GM18498 (cell line): ENCODE data around the gene RNLS.
A peak's percentile ranks its signal among the peaks of the same experiment; 100 is the strongest.
"Not testable (repeated sequence)": the region's sequence is repeated elsewhere in the genome, so short reads cannot be mapped to it uniquely, and the experiment has no call there.

Experiments used
- ATAC-seq: cut with Tn5 transposase; IDR thresholded peaks from one replicate; pipeline ENCODE4 v1.9.1; 2021; ENCODE audit warnings: mild to moderate bottlenecking, moderate library complexity; ENCODE audit not compliant: unreplicated experiment

RNLS gene

GRCh38 chr10:88312855-88313254 lies 270.3 kb downstream of the RNLS start:
- no peak for ATAC-seq

DNA sequence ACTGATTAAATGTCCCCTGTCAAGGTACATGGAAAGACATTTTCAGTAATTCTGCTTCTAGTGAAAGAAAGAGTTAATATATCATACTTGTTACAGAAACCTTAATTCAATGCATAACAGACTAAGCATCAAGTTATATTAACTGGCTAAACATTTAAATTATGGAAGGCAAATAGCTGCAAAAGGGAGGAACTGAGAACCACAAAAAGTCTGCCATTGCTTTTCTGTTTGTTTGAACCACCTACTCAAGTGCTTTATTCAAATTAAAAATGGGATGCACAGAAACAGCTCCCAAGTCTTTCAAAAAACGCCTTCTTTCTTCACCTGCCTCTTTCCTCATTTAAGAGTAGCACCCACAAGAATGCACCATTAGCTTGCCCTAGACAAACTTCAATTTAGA lies 271.9 kb downstream of the RNLS start:
- no peak for ATAC-seq

DNA sequence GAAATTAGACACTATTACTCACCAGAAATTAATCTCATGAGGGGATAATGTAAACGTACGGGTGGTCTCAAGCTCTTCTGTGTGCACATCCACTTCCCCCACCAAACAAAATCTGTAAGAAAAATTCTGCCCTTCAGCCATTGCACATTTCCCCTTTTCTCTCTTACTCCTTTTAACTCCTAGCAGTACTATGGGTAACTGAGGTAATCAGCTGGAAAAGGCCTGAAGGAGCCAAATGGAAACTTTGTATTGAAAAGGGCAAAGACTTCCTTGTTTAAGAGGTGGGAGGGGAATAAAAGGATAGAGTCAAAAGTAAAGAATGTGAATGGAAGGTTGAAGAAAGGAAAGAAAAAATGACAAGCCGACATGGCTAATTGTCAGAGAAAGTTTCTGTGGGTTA lies 273.8 kb downstream of the RNLS start:
- ATAC-seq, result no peak

DNA sequence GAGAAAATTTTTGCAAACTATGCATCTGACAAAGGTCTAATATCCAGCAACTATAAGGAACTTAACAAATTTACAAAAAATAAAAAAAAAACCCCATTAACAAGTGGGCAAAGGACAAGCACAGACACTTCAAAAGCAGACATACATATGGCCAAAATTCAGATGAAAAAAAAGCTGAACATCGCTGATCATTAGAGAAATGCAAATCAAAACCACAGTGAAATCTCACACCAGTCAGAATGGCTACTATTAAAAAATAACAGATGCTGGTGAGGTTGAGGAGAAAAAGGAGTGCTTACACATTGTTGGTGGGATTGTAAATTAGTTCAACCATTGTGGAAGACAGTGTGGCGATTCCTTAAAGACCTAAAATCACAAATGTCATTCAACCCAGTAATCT lies 274.8 kb downstream of the RNLS start:
- ATAC-seq, result not testable (repeated sequence)

DNA sequence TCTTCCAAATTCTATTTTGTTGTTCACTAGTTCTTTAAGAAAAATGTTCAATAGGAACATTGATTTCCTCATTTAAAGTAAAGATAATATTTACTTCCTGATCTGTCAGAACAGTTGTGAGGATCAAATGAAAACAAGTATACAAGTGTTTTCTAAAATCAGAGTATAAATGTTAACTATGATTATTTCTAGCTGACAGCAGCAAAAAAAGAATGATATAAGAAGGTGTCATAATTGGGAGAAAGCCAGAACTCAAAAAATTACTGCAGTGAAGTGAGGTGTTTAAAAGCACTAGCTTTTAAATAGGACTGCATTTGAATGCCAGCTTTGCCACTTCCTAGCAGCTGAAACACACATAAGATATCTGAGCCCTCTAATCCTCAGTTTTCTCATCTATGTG lies 283.3 kb downstream of the RNLS start:
- ATAC-seq, result no peak

DNA sequence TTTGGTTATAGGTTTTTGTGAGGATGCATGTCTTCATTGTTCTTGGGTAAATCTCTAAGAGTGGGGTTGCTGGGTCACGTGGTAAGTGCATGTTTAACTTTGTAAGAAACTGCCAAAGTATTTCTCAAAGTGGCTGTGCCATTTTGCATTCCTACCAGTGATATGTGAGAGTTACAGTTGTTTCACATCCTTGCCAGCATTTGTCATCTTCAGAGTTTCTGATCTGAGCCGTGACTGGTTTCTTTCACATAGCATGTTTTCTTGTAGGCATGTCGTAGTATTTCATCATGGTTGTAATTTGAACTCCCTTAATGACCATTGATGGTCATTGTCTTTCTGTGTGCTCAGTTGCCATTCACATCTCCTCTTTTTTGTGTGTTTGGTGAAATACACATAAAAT lies 286.0 kb downstream of the RNLS start:
- no peak for ATAC-seq

- ATAC-seq, result no peak
Measured at GRCh38 chr10:88293651-88294230, 289.4 kb downstream of the RNLS start.

GRCh38 chr10:88293073-88293472 lies 290.0 kb downstream of the RNLS start:
- no peak for ATAC-seq

- ATAC-seq, result no peak
Measured at GRCh38 chr10:88292185-88292514, 291.0 kb downstream of the RNLS start.

DNA sequence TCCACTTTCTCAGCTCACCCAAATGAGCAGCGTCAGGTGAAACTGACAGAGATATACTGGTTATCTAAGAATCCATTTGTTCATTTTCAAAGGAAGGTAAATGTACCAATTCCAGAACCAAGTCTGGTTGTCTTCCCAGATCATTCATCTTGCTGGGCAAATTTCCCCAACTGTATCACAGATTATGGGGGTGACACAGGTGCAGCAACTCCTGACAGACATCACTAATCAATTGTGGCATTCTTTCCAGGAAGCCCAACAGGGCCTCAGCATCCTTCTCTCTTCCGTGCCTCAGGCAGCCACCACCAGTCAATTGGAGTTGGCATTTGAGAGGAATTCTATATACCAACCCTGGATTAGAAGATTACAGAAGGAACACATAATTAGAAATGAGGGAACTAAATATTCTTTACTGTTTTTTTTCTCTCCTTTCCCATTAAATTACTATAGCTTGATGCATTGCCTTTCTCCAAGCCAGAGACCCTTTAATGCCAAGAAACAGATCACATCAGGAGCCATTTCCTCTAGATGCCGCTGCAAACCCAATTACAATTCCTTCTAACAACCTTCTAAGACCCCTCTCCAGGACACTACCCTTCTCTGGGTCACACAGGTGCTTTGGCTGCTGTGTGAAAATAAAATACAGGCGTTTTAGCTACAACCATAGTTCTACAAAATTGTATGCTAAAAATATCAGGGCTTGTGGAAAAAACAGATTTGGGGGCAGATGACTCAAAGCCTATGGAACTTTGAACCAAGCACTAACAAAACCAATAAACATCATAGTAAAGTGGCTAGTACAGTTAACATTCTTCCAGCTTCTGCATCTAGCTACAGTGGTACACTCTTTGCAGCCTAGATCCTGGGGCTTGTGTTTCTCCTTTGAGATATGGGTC lies 291.6 kb downstream of the RNLS start:
- ATAC-seq, result no peak

DNA sequence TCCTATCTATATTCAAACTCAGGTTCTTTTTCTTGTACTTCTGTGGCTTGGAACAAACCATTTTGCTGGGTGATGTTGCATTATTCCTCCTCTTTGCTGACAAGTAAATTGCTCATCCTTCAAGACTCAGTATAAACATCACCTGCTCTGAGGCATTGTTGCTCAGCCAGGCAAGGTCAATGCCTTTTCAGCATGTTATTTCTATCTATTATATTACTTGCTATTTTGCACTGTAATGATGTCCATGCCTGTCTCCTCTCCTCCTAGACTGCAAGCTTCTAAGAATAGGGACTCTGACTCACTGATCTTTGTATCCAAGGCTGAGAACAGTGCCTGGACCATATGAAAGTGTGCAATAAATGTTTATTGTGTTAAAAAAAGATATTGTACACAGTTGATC lies 293.8 kb downstream of the RNLS start:
- no peak for ATAC-seq

DNA sequence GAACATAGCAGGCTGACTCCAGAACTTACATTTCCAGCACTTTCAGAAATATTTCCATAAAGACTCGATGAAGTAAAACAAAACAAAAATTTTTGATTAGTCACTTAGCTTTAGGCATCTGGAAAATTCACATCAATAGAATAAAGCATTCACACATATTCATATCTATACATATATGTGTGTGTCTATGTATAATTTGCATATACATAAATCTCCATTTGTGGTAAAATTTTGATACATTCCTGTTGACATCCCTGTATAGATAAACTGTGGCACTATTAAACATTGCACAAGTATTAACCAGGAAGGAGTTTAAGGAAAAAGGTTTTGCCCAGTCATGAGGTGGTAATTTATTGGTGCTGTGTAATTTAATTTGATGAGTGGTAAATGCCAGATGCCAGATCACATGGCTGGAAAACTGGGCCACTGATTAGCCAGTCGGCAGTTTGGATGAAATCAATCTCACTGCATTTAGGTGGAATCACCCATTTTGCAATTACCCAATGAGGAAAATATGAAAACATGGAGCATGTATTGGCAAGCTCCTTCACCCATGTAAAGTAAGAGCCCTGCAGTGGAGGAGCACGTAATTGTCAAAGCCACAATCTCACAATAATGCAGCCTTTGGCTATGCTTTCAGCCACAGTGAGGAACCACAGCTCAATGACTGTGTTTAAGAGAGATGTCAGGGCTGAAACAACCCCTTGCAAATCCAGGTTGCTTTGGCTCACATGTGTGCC lies 294.6 kb downstream of the RNLS start:
- ATAC-seq, result peak; percentile 65

- ATAC-seq, result no peak
Measured at GRCh38 chr10:88286030-88286429, 297.1 kb downstream of the RNLS start.

- peak; percentile 75 for ATAC-seq
Measured at GRCh38 chr10:88281592-88282347, 301.3 kb downstream of the RNLS start.

DNA sequence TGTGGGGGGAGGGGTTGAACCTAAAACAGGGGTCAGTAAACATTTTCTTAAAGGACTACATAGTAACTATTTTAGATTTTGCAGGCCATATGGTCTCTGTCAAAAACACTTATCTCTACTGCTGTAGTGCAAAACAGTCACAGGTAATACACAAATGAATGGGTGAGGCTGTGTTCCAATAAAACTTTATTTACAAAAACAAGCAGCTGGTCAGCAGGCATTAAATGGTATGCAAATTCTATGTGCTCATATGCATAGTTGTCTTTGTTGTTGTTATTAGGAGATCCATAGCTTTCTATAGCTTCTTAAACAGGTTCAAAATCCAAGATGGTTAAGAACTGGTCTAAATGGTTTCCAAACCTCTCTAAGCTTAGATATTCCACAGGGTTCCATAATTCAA lies 302.6 kb downstream of the RNLS start:
- ATAC-seq, result no peak

DNA sequence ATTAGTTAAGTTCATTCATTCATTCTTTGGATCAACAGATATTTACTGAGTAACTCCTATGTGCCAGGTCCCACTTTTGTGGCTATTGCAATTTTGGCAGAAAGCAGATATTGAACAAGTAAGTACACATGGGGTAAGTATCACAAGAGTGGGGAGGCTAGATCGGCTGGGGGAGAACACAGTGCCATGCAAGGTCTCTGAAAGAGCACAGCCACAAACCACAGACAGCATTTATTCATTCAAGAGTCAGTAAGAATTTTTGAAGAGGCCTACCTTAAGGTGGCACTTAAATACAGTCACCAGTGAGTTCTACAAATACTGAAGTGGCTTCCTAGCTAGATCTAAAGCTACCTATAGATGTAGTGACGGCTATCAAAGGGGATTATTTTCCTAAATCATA lies 304.2 kb downstream of the RNLS start:
- ATAC-seq, result no peak

DNA sequence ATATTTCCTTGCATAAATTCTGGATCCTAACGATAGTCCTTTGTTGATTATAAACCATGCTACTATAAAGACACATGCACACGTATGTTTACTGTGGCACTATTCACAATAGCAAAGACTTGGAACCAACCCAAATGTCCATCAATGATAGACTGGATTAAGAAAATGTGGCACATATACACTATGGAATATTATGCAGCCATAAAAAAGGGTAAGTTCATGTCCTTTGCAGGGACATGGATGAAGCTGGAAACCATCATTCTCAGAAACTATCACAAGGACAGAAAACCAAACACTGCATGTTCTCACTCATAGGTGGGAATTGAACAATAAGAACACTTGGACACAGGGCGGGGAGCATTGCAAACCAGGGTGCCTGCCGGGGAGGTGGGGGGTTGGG lies 306.2 kb downstream of the RNLS start:
- ATAC-seq, result not testable (repeated sequence)

GRCh38 chr10:88274286-88274685 lies 308.8 kb downstream of the RNLS start:
- no peak for ATAC-seq

GRCh38 chr10:88273567-88273966 lies 309.6 kb downstream of the RNLS start:
- ATAC-seq, result no peak

DNA sequence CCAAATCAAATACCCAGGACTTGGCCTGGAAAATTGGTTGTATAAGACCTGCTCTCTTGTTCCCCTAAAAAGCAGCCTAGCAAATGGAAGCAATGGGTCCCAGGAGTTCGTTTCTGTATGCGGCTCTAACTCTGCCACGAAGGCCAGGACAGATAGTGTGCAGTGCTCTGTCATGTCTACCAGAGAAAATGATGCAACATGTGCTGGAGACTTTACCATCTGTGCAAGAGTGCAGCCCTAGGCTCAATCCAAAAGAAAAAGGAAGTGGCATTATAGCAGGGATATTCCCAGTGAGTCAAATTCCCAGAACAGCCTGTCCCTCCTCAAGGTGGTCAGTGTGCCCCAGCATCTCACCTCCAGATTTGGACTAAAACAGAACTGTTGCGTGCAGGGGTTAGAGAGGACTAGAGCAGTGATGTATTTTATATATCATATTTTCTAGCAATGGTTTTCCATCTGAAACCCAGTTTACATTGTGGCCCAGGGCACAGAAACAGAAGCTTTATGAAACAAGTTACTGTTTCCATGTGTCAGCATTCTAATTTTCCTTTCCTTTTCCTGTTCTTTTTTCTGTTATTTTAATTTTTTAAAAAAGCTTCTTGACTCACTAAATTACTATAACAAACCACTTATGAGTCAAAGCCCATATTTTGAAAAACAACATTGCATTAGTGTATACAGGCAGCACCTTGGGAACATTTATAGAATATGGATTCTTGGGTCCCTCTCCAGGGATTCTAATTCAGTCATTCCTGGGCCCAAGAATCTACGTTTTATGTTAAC lies 311.2 kb downstream of the RNLS start:
- ATAC-seq, result peak; percentile 22
